HEK293 (cell line): ENCODE measurements around the gene ANGPTL5.
"Not testable (repeated sequence)": the region's sequence is repeated elsewhere in the genome, so short reads cannot be mapped to it uniquely, and the experiment has no call there.

Source experiments
- KLF16 ChIP-seq: fragments of 450-650 bp; formaldehyde crosslinking; IDR thresholded peaks from 2 replicates; pipeline ENCODE4 v1.5.1; 2017; ENCODE audit warnings: missing biosample characterization, missing genetic modification characterization
- TCF7L2 ChIP-seq: IDR thresholded peaks from 2 replicates; pipeline ENCODE4 v1.6.1; 2011; ENCODE audit warnings: low read depth, mild to moderate bottlenecking, inconsistent platforms, low read length, moderate library complexity, borderline replicate concordance
- YY1 ChIP-seq: fragments of 450-650 bp; formaldehyde crosslinking; IDR thresholded peaks from 2 replicates; pipeline ENCODE4 v1.5.1; 2018; ENCODE audit warnings: missing biosample characterization, missing genetic modification characterization
- ZNF777 ChIP-seq: fragments of 450-650 bp; formaldehyde crosslinking; IDR thresholded peaks from 2 replicates; pipeline ENCODE4 v1.5.1; 2017; ENCODE audit warnings: missing biosample characterization, missing genetic modification characterization, borderline replicate concordance
- ZSCAN30 ChIP-seq: fragments of 450-650 bp; IDR thresholded peaks from 2 replicates; pipeline ENCODE4 v1.5.1; 2018; ENCODE audit warnings: missing biosample characterization, mild to moderate bottlenecking, missing genetic modification characterization, moderate library complexity
- TF ChIP-seq, protein P1 (sequence below): fragments of 450-650 bp; formaldehyde crosslinking; IDR thresholded peaks from 2 replicates; pipeline ENCODE4 v1.5.1; 2016; ENCODE audit warnings: missing biosample characterization, missing genetic modification characterization
- TF ChIP-seq, protein P2 (sequence below): fragments of 450-650 bp; formaldehyde crosslinking; optimal IDR thresholded peaks from 2 replicates; pipeline ENCODE3; 2016; ENCODE audit warnings: missing biosample characterization, mild to moderate bottlenecking, missing genetic modification characterization
- TF ChIP-seq, protein P3 (sequence below): fragments of 450-650 bp; formaldehyde crosslinking; IDR thresholded peaks from 2 replicates; pipeline ENCODE4 v1.5.1; 2016; ENCODE audit warnings: missing biosample characterization, missing genetic modification characterization

DNA sequence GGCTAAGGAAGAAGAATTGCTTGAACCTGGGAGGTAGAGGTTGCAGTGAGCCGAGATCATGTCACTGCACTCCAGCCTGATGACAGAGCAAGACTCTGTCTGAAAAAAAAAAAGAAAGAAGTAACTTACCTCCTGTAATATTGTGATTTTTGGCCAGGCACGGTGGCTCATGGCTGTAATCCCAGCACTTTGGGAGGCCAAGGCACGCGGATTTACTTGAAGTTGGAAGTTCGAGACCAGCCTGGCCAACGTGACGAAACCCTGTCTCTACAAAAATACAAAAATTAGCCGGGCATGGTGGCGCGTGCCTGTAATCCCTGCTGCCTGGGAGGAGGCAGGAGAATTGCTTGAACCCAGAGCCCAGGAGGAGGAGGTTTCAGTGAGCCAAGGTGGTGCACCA, 47.9 kb upstream of the ANGPTL5 start:
- TF ChIP-seq ZNF777 (tag by site-specific recombination); TCF7L2; ZSCAN30; KLF16; YY1 (tag by site-specific recombination): not testable (repeated sequence)
- TF ChIP-seq, protein P1, sequence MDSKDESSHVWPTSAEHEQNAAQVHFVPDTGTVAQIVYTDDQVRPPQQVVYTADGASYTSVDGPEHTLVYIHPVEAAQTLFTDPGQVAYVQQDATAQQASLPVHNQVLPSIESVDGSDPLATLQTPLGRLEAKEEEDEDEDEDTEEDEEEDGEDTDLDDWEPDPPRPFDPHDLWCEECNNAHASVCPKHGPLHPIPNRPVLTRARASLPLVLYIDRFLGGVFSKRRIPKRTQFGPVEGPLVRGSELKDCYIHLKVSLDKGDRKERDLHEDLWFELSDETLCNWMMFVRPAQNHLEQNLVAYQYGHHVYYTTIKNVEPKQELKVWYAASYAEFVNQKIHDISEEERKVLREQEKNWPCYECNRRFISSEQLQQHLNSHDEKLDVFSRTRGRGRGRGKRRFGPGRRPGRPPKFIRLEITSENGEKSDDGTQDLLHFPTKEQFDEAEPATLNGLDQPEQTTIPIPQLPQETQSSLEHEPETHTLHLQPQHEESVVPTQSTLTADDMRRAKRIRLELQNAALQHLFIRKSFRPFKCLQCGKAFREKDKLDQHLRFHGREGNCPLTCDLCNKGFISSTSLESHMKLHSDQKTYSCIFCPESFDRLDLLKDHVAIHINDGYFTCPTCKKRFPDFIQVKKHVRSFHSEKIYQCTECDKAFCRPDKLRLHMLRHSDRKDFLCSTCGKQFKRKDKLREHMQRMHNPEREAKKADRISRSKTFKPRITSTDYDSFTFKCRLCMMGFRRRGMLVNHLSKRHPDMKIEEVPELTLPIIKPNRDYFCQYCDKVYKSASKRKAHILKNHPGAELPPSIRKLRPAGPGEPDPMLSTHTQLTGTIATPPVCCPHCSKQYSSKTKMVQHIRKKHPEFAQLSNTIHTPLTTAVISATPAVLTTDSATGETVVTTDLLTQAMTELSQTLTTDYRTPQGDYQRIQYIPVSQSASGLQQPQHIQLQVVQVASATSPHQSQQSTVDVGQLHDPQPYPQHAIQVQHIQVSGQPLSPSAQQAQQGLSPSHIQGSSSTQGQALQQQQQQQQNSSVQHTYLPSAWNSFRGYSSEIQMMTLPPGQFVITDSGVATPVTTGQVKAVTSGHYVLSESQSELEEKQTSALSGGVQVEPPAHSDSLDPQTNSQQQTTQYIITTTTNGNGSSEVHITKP, result not testable (repeated sequence)
- TF ChIP-seq, protein P2, sequence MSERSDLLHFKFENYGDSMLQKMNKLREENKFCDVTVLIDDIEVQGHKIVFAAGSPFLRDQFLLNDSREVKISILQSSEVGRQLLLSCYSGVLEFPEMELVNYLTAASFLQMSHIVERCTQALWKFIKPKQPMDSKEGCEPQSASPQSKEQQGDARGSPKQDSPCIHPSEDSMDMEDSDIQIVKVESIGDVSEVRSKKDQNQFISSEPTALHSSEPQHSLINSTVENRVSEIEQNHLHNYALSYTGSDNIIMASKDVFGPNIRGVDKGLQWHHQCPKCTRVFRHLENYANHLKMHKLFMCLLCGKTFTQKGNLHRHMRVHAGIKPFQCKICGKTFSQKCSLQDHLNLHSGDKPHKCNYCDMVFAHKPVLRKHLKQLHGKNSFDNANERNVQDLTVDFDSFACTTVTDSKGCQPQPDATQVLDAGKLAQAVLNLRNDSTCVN (tag by site-specific recombination), result not testable (repeated sequence)
- TF ChIP-seq, protein P3, sequence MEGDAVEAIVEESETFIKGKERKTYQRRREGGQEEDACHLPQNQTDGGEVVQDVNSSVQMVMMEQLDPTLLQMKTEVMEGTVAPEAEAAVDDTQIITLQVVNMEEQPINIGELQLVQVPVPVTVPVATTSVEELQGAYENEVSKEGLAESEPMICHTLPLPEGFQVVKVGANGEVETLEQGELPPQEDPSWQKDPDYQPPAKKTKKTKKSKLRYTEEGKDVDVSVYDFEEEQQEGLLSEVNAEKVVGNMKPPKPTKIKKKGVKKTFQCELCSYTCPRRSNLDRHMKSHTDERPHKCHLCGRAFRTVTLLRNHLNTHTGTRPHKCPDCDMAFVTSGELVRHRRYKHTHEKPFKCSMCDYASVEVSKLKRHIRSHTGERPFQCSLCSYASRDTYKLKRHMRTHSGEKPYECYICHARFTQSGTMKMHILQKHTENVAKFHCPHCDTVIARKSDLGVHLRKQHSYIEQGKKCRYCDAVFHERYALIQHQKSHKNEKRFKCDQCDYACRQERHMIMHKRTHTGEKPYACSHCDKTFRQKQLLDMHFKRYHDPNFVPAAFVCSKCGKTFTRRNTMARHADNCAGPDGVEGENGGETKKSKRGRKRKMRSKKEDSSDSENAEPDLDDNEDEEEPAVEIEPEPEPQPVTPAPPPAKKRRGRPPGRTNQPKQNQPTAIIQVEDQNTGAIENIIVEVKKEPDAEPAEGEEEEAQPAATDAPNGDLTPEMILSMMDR (tag by site-specific recombination), result not testable (repeated sequence)
